COLO829 (cell line): ENCODE results near the gene RSPH10B2.
"Not testable (repeated sequence)": the region's sequence is repeated elsewhere in the genome, so short reads cannot be mapped to it uniquely, and the experiment has no call there.

Experiments used
- DNase-seq: peaks from one replicate; pipeline ENCODE4 v3.0.0; 2012; ENCODE audit warnings: low spot score

The RSPH10B2 gene

DNA sequence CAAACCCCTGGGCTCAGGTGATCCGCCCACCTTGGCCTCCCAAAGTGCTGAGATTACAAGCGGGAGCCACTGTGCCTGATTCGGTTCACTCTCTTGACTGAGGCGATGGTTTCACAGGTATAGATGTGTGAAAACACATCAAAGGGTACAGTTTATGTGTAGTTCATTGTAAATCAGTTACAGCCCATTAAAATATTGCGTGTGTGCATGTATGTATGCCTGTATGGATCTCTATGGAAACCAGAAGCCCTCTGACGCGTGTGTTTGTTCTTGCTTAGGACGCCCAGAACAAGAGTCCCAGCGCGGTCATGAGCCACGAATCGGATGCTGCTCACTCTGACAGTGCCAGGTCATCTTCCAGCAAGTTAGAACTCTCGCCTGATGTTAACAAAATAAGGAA, 35.5 kb downstream of the RSPH10B2 start:
- not testable (repeated sequence) for DNase-seq

GRCh38 chr7:6792113-6792872, 38.4 kb downstream of the RSPH10B2 start:
- DNase-seq, result not testable (repeated sequence)

DNA sequence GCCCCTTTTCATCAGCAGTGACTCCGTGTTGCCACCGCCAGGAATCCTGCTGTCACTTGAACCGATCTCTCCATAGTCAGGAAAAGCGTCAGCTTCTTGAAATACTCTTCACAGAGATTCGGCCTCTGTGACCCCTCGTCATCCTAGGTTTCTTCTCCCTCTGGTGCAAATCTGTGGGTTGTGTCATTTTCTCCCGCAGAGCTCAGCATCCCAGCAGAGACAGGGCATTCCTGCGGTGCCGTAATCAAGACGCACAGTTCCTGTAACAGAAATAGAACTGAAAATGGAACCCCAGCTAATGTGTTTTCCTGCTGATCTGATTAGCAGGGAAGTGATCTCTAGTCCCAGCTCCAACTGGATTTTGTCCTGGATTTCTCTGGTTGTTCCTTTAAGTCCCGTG, 40.4 kb downstream of the RSPH10B2 start:
- DNase-seq, result not testable (repeated sequence)

DNA sequence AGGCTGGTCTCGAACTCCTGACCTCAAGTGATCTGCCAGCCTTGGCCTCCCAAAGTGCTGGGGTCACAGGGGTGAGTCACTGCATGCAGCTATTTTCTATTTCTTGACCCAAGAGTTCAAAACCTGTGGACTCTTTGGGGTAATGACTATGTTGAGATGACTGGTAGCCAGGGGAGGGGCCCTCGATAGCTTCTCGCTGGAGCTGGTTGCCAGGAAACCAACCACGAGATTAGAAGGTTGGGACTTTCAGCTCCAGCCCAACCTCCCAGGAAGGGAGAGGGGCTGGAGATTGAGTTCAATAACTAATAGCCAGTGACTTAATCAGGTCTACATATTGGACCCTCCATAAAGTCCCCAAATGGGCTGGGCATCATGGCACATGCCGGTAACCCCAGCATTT, 43.3 kb downstream of the RSPH10B2 start:
- not testable (repeated sequence) for DNase-seq

DNA sequence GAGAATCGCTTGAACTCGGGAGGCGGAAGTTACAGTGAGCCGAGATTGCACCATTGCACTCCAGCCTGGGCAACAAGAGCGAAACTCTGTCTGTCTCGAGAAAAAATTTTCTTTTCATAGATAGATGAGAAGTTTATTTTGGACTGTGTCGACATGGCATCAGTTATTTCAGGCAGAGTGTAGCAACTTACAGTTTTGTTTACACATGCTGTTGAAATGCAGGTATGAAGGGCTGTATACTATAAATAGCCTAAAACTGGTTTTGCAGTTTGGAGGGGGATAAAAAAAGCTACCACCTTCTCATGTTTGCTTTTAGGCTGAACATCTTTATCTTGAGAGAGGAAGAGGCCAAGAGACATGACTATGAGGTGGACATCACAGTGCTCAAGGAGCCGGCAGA, 44.1 kb downstream of the RSPH10B2 start:
- not testable (repeated sequence) for DNase-seq

DNA sequence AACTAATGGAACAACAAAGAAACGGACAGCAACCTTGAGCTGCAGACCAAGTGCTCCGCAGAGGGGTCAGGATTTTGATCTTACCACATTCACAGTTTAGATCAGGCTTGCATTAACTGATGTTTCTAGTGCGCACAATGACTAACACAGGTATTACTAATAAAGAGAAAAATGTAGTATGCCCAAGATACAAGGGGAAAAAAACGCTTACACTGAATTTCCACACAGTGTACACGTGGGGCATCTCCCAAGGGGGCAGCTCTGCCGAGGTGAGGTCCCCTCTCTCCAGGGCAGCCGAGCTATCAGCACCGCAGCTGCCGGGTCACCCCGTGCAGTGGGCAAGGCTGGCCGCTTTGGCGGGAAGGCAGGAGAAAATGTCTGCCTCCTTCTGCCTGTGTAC, 46.0 kb downstream of the RSPH10B2 start:
- DNase-seq, result not testable (repeated sequence)

DNA sequence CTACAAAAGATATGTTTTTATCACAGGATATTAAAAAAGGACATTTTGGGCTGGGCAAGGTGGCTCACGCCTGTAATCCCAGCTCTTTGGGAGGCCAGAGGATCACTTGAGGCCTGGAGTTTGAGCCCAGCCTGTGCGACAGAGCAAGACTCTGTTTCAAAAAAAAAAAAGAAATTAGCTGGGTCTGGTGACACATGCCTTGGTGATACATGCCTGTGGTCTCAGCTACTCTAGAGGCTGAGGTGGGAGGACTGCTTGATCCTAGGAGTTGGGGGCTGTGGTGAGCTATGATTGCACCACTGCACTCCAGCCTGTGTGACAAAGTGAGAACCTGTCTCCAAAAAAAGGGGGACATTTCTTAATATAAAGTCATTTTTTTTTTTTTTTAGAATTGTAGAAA, 46.4 kb downstream of the RSPH10B2 start:
- DNase-seq, result not testable (repeated sequence)

- DNase-seq, result not testable (repeated sequence)
These were observed 53.6 kb downstream of the RSPH10B2 start for GRCh38 chr7:6807393-6807918.

DNA sequence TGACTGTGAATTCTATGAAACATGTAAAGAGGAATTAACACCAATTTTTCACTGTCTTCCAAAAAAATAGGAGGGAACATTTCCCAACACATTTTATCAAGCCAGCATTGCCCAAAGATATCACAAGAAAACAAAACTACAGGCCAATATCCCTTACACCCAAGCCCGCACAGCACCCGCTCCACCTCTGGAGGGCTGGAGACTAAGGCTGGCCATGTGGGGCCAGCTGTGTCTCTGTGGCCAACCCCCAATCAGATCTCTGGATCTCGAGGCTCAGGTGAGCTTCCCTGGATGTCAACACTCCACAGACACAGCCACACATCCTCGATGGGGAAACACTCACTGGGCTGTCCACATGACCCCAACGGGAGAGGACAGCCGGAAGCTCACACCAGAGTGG, 54.1 kb downstream of the RSPH10B2 start:
- not testable (repeated sequence) for DNase-seq

- DNase-seq, result not testable (repeated sequence)
These were observed 59.1 kb downstream of the RSPH10B2 start for GRCh38 chr7:6813011-6813410.

DNA sequence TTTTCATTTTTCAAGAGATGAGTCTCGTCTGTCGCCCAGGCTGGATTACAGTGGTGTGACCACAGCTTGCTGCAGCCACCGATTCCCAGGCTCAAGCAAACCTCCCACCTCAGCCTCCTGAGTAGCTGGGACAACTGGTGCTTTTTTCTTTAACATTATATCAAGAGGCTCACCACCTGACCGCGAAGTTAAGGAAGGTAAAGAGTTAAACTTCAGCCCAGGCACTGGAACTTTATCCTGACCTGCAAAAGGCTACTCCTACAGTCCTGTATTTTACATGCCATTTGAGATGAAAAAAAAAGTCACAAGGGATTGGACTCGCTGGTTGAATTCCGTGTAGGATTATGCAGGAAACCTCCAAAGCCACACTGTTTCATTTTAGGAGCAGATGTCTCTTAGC, 61.6 kb downstream of the RSPH10B2 start:
- not testable (repeated sequence) for DNase-seq

- not testable (repeated sequence) for DNase-seq
These were observed 67.7 kb downstream of the RSPH10B2 start for GRCh38 chr7:6821622-6822021.

DNA sequence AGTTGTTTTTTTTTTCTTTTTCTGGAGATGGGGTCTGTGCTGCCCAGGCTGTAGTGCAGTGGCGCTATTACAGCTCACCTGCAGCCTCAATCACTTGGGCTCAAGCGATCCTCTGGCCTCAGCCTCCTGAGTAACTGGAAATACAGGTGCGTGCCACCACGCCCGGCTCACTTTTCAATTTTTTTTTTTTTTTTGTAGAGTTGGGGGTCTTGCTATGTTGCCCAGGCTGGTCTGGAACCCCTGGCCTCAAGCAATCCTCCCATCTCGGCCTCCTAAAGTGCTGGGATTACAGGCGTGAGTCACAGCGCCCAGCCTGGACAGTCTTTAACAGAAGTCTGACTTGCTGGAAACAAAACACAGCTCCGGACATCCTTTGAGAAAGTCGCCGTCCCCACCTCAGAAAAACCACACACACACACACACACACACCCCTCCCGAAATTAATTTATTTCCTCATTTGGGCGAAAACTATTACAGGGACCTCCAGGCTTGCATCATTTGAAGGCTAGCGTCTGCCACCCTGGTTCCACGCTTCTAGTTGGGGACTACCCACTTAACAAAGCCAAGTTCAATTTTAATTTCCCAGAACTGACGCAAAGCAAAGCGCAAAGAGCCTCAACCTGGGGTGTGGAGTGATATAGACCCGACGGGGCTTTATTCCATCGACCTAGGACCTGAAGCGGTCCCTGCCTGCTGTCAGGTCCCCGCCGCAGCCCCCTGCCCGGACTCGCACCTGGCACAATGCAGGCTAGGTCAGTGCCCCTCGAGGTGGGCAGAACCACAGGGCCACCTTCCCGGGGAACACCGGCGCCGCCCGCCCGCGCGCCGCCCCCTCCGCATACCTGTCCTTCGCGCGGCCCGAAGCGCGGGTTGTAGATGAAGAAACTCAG, 71.6 kb downstream of the RSPH10B2 start:
- DNase-seq, result not testable (repeated sequence)

DNA sequence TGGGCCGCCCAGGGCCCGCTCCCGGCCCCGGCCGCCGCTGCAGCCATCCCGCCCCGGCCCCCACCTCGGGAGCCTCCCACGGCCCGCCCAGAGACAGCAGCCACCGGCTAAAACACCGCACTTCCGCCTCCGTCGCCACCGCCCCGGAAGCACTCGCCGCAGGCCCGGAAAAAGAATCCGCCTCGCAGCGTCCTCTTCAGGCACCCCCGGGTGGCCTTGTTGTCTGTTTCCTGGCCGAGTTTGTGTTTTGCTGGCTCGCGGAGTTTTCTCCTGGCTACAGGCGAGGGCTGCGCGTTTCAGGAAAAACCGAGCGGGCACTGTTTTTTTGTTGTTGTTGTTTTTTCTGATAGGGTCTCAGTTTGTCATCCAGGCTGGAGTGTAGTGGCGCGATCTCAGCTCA, 72.2 kb downstream of the RSPH10B2 start, which contains the start of gene CCZ1B:
Gene CCZ1B, minus strand, starts transcription at position 125 of the 400 bp plus-strand sequence. Its CDS starts 78 bp downstream, at position 47.
- not testable (repeated sequence) for DNase-seq

GRCh38 chr7:6827180-6827579, 73.3 kb downstream of the RSPH10B2 start:
- DNase-seq, result not testable (repeated sequence)

GRCh38 chr7:6829616-6830015, 75.7 kb downstream of the RSPH10B2 start:
- not testable (repeated sequence) for DNase-seq

DNA sequence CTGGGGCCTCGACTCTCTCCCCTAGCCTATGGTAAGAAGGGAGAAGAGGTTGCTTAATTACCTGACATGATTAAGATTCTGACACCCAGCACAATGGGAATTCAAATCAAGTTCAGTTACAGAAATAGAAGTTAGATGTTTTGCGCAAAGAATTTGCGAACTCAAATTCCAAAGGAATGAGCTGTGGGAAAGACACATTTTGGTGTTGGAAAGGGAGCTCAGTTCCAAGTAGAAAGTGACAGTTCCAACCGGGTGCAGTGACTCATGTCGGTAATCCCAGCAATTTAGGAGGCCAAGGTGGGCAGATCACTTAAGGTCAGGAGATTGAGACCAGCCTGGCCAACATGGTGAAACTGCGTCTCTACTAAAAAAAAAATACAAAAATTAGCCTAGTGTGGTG, 76.1 kb downstream of the RSPH10B2 start:
- not testable (repeated sequence) for DNase-seq

DNA sequence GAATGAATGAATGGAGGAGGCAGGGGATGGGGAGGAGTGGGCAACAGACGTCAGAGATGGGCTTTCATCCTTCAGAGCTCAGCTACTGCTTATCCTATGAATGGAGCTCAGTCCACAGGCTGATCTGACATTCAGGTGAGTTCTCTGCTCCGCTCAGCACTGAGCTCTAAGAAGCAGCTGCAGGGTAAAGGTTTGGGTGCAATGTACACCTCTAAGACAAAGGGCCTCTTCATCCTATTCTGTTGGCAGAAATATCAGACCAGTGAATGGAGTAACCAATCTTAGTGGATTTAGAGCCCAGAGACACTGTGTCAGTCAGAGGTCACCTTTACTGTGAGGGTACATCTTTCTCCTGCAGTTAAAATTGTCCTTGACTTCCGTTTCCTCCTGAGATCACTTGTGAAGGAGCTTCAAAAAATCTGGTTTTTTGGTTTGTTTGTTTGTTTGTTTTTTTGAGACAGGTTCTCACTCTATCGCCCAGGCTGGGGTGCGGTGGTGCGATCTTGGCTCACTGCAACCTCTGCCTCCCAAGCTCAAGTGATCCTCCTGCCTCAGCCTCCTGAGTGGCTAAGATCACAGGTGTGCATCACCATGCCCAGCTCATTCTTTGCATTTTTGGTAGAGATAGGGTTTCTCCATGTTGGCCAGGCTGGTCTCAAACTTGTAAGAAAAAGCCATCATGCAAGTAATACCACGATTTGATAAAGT, 77.3 kb downstream of the RSPH10B2 start:
- peak; percentile 7 for DNase-seq

- DNase-seq, result no peak
These were observed 79.7 kb downstream of the RSPH10B2 start for GRCh38 chr7:6833636-6834035.

DNA sequence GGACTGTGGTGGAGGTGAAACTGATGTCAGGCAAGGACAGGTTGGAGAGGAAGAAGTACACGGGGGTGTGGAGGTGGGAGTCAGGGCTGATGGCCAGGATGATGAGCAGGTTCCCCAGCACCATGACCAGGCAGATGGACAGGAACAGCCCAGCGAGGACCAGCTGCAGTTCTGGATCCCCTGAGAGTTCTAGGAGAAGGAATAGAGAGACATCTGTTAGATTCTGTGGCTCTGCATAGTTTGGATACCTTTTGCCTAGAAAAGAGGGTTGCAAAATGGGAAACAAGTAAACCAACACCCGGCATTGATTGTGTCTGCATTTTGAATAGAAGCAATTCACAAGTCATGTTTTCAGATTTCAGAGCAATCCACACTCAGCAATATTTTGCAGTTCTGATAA, 81.6 kb downstream of the RSPH10B2 start:
- not testable (repeated sequence) for DNase-seq

DNA sequence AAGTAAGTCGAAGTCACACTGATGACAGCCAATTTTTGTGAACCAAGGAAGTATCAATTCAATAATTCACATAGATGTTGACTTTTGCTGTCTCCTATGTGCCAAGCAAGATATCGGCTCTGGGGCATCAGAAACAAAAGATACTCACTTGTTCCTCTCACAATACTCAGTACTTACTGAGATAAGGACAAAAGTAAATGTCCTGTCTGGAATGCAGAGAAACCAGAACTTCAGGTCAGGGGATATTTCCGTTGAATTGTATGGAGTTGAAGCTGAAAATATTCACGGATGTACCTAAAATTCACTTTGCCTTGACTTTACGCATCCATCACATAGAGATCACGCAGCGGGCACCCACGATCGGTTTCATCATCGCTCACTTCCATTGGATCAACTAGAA, 83.2 kb downstream of the RSPH10B2 start:
- not testable (repeated sequence) for DNase-seq
